Astrocyte of the spinal cord (primary cell): Measurements from ENCODE around the gene SLC25A26.
A peak's percentile ranks its signal among the peaks of the same experiment; 100 is the strongest.

Source experiments
- DNase-seq: peaks from one replicate; pipeline ENCODE4 v3.0.0; 2011; ENCODE audit warnings: low read depth, low spot score
- H3K4me3 ChIP-seq: 2 replicates; pipeline ENCODE4 v1.5.1; 2011; ENCODE audit warnings: low read depth, mild to moderate bottlenecking, low read length, moderate library complexity
- in situ Hi-C: cut with HindIII; loops from 2 replicates; pipeline ENCODE4 v1.10.0; 2017; ENCODE audit warnings: low sequenced_read_pairs
- TF ChIP-seq, protein P1 (sequence below): IDR thresholded peaks from 2 replicates; pipeline ENCODE4 v1.5.1; 2012; ENCODE audit warnings: low read depth, mild to moderate bottlenecking, low read length, inconsistent platforms

The SLC25A26 gene

DNA sequence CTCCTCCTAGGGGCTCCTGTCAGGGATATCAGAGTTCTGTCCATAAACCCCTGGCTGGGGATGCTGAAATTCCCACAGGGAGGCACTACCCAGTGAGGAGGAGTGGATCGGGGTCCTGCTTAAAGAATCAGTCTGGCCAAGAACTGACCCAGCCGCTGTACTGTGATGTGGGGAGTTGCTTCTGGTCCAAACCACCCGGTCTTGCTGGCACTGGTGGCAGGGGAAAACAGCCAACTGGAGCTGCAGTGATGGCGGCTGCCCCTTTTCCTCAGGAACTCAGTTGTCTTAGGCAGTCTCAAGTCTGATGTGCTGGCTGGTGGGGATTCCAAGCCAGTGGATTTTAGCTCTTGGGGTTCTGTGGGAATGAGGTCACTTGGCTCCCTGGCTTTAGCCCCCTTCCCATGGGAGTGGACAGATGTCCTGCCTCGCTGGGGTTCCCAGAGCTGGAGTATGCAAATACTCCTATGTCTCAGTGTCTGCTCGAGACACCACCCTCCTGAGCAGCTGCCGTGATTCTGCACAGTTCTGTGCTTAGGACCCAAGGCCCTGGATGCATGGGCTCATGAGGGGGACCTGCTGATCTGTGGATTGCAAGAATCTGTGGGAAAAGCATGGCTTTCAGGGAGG lies 97.1 kb downstream of the SLC25A26 start:
- H3K4me3 ChIP-seq, result no peak overlapping the region
- TF ChIP-seq, protein P1, sequence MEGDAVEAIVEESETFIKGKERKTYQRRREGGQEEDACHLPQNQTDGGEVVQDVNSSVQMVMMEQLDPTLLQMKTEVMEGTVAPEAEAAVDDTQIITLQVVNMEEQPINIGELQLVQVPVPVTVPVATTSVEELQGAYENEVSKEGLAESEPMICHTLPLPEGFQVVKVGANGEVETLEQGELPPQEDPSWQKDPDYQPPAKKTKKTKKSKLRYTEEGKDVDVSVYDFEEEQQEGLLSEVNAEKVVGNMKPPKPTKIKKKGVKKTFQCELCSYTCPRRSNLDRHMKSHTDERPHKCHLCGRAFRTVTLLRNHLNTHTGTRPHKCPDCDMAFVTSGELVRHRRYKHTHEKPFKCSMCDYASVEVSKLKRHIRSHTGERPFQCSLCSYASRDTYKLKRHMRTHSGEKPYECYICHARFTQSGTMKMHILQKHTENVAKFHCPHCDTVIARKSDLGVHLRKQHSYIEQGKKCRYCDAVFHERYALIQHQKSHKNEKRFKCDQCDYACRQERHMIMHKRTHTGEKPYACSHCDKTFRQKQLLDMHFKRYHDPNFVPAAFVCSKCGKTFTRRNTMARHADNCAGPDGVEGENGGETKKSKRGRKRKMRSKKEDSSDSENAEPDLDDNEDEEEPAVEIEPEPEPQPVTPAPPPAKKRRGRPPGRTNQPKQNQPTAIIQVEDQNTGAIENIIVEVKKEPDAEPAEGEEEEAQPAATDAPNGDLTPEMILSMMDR, result no peak
- in situ Hi-C loops, result no loop called here
- DNase-seq, result no peak

DNA sequence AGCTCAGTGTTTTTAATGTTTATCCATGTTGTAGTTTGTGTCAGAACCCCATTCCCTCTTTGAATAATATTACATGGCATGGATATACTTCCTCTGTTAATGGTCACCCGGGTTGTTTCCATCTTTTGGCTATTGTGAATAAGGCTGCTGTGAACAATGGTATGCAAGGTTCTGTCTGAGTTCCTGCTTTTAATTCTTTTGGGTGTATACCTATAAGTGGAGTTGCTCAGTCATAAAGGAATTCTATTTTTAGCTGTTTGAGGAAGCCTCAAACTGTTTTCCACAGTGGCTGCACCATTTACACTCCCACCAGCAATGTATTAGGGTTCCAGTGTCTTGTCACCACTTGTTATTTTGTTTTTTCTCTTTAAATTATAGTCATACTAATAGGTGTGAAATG lies 99.6 kb downstream of the SLC25A26 start:
- in situ Hi-C loops, result no loop called here

DNA sequence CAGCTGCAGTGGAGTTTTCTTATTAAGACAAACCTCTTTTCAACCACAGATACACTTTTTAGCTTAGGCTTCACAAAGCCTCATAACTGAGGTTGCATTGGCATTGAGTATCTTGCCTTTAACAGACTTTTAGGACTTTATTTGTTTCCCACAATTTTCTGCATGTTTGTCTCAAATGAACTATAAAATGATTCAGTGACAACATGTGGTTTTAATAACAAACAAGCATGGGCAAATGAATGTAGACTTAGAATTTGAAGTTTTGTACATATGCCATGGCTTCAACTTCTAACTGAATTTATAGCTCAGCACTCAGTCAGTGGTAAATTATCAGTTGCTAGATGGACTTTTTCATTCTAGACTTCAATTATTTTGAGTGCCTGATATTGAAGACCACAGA lies 101.6 kb downstream of the SLC25A26 start:
- TF ChIP-seq, protein P1, result no peak
- DNase-seq, result no peak
- in situ Hi-C loops, result no loop called here
- H3K4me3 ChIP-seq, result no peak overlapping the region

More for the DNA sequence above, 99.6 kb downstream of the SLC25A26 start:
- no peak for DNase-seq
- no peak overlapping the region for H3K4me3 ChIP-seq
- TF ChIP-seq, protein P1, result no peak

DNA sequence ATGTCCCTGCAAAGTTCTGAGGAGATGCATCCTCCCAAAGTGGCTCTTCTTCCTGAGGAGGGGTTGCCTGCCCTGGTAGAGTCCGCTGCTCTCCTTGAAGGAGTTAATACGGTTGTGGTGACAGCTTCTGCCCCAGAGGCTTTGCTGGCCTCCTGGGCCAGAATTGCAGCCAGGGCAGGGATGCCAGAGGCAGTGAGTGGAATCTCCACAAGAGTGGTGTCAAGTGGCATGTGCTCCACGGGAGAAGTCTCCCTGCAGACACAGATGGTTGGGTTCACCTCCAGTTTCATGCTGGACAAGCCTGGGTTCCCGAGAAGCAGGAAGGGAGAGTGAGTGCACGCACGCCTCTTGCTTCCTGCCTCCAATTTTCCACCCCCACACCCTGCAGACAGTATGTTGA lies 105.5 kb downstream of the SLC25A26 start:
- TF ChIP-seq, protein P1, result no peak
- in situ Hi-C loops, result no loop called here
- DNase-seq, result no peak
- H3K4me3 ChIP-seq, result no peak overlapping the region

DNA sequence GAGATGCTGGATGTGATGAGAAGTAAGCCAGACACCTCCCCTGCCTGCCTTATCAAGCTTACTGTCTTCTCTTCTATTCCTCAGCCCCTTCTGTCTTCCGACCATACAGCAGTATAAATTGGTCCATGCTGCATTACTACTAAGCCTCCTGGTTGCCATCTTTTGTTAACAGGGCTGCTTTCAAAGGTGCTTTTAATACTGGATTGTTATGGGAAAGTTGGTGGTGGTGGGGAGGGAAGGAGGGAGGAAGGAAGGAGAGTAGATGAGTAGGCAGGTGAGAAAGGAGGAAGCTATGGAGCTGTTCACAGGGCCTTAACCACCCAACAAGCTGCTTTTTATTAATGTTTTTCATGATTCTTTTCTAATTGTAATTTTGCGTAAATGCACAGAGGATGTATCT lies 114.9 kb downstream of the SLC25A26 start:
- no peak overlapping the region for H3K4me3 ChIP-seq
- in situ Hi-C loops, result no loop called here
- TF ChIP-seq, protein P1, result no peak
- DNase-seq, result no peak

DNA sequence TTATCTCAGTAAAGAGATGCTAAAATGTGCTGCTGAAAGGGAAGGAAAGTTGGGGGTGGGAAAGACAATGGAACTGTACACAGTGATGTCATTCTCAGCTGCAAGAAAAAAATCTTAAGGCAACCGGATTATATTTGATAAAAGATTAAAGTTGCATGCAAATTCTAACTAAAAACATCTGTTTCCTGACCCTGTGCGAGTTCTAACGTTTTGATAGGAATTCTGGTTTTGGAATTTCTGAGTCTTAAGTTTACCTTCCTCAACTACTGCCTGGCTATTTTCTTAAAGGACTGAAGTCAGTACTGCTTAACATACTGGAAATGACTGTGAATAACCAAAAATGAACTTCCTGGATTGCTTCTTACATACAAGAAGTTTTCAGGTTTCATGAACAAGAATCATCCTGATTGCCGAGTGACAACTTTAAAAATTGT lies 115.5 kb downstream of the SLC25A26 start:
- TF ChIP-seq, protein P1, result no peak
- peak; percentile 49 for DNase-seq
- in situ Hi-C loops, result no loop called here
- no peak overlapping the region for H3K4me3 ChIP-seq

DNA sequence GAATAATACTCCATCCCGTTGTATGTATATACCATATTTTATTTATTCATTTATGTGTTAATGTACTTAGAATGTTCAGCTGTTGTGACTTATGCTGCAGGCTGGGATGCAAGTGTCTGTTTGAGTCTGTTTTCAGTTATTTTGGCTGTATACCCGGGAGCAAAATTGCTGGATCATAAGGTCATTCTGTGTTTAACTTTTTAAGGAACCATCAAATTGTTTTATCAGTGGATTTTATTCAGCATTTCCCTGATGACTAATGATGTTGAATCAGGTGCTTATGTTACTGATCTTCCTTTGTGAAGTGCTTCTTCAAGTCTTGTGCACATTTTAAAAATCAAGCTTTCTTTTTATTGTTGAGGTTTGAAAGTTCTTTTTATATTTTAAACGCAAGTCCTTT lies 118.1 kb downstream of the SLC25A26 start:
- in situ Hi-C loops, result no loop called here
- peak; percentile 23 for DNase-seq
- no peak overlapping the region for H3K4me3 ChIP-seq
- TF ChIP-seq, protein P1, result no peak
